H1 (cell line): Measurements from ENCODE around the gene PLA2G4A. TPM values are rescaled to one million over a fixed set of nuclear protein-coding genes. Genes with fewer than 3 reads are reported as not detected.

ENCODE experiments used
- CTCF ChIA-PET: fragments of 300-600 bp; sonication (Branson Sonifier 250); formaldehyde crosslinking; loops from one replicate; lab custom pipeline; 2021; ENCODE audit not compliant: partially characterized antibody; lab: Charles Lee
- POLR2A ChIA-PET: fragments of 300-600 bp; sonication (Branson Sonifier 250); formaldehyde crosslinking; loops from one replicate; lab custom pipeline; 2021; ENCODE audit warnings: inconsistent platforms; ENCODE audit not compliant: partially characterized antibody; lab: Charles Lee
- DNase-seq, 2 experiments: peaks; one replicate each; pipeline versions ENCODE4 v3.0.0 to v3.0.0-alpha.2; 2010 to 2022; ENCODE audit warnings: low spot score in 2 of 2, low read depth in 1 of 2, mixed read lengths in 1 of 2
- FAIRE-seq: peaks from 2 replicates; lab custom pipeline; 2011; peaks lifted over from hg19 to GRCh38; lab: Jason Lieb, UNC
- H2AFZ ChIP-seq: 2 replicates; pipeline ENCODE4 v1.8.1; 2012; ENCODE audit warnings: low read length, inconsistent platforms
- H2AK5ac ChIP-seq: 2 replicates; pipeline ENCODE4 v1.6.1; 2013; ENCODE audit warnings: low read depth, low read length
- H2BK120ac ChIP-seq: replicated peaks from 2 replicates; pipeline ENCODE3; 2013; ENCODE audit warnings: low read depth, low read length, inconsistent platforms
- H2BK12ac ChIP-seq: 2 replicates; pipeline ENCODE4 v1.6.1; 2013; ENCODE audit warnings: low read depth, low read length
- H2BK15ac ChIP-seq: 2 replicates; pipeline ENCODE4 v1.6.1; 2013; ENCODE audit warnings: low read length
- H2BK20ac ChIP-seq: 2 replicates; pipeline ENCODE4 v1.6.1; 2013; ENCODE audit warnings: low read length
- H2BK5ac ChIP-seq: 2 replicates; pipeline ENCODE4 v1.6.1; 2013; ENCODE audit warnings: low read depth, low read length
- H3K14ac ChIP-seq: 2 replicates; pipeline ENCODE4 v1.6.1; 2013; ENCODE audit warnings: inconsistent platforms; ENCODE audit not compliant: insufficient read length
- H3K18ac ChIP-seq: 2 replicates; pipeline ENCODE4 v1.6.1; 2013; ENCODE audit warnings: low read length; ENCODE audit errors: extremely low read depth
- H3K23ac ChIP-seq: 2 replicates; pipeline ENCODE4 v1.6.1; 2013; ENCODE audit warnings: inconsistent platforms; ENCODE audit not compliant: insufficient read length
- H3K23me2 ChIP-seq: 2 replicates; pipeline ENCODE4 v1.6.1; 2013; ENCODE audit warnings: low read depth, low read length
- H3K27ac ChIP-seq: 2 replicates; pipeline ENCODE4 v1.6.1; 2011; ENCODE audit warnings: low read depth, low read length, inconsistent platforms
- H3K27me3 ChIP-seq, 4 experiments: replicated peaks in 1 of 4; 1 replicate in 1 of 4; 2 replicates in 3 of 4; pipeline versions ENCODE4 v1.6.1 to v1.8.1; 2011 to 2013; ENCODE audit warnings: low read length in 3 of 4, mild to moderate bottlenecking in 3 of 4, inconsistent platforms in 2 of 4, mixed read lengths in 2 of 4, moderate library complexity in 1 of 4; ENCODE audit not compliant: control insufficient read depth in 3 of 4, insufficient read depth in 3 of 4; ENCODE audit errors: extremely low read depth in 1 of 4
- H3K36me3 ChIP-seq, 4 experiments: 2 replicates each; pipeline versions ENCODE4 v1.6.1 to v1.8.1; 2011 to 2013; ENCODE audit warnings: mild to moderate bottlenecking in 4 of 4, low read length in 3 of 4, moderate library complexity in 2 of 4, control low read depth in 1 of 4, inconsistent platforms in 1 of 4; ENCODE audit not compliant: insufficient read depth in 4 of 4, control insufficient read depth in 2 of 4
- H3K4ac ChIP-seq: replicated peaks from 2 replicates; pipeline ENCODE3; 2013; ENCODE audit warnings: low read length, low read depth, mixed read lengths, inconsistent platforms; ENCODE audit not compliant: insufficient read length
- H3K4me1 ChIP-seq, 4 experiments: replicated peaks in 1 of 4; 1 replicate in 1 of 4; 2 replicates in 3 of 4; pipeline versions ENCODE4 v1.6.1 to v1.8.1; 2011 to 2013; ENCODE audit warnings: low read length in 3 of 4, inconsistent platforms in 2 of 4, mixed read lengths in 1 of 4; ENCODE audit not compliant: insufficient read depth in 4 of 4, control insufficient read depth in 3 of 4
- H3K4me2 ChIP-seq, 2 experiments: 2 replicates each; pipeline versions ENCODE4 v1.6.1 to v1.8.1; 2011 to 2013; ENCODE audit warnings: low read depth in 2 of 2, low read length in 2 of 2, control low read depth in 1 of 2, inconsistent platforms in 1 of 2, mild to moderate bottlenecking in 1 of 2; ENCODE audit not compliant: insufficient read depth in 1 of 2
- H3K4me3 ChIP-seq, 4 experiments: fragments of 200-600, 300-600 bp in 1 of 4; sonication (generic), shearing (Covaris generic), sonication (Bioruptor Twin) in 1 of 4; 2 replicates each; pipeline versions ENCODE4 v1.5.1 to v1.8.1; 2011 to 2016; ENCODE audit warnings: low read length in 4 of 4, low read depth in 3 of 4, control low read depth in 2 of 4, inconsistent platforms in 2 of 4, mild to moderate bottlenecking in 2 of 4, mixed read lengths in 1 of 4, moderate library complexity in 1 of 4; ENCODE audit not compliant: insufficient read depth in 2 of 4; ENCODE audit errors: extremely low read depth in 1 of 4
- H3K56ac ChIP-seq: replicated peaks from 2 replicates; pipeline ENCODE3; 2013; ENCODE audit warnings: low read depth, mild to moderate bottlenecking, mixed read lengths, low read length, inconsistent platforms; ENCODE audit not compliant: insufficient read length
- H3K79me1 ChIP-seq: 2 replicates; pipeline ENCODE4 v1.6.1; 2013; ENCODE audit warnings: low read depth, low read length, control low read depth
- H3K79me2 ChIP-seq, 2 experiments: 2 replicates each; pipeline versions ENCODE4 v1.6.1 to v1.8.1; 2012 to 2013; ENCODE audit warnings: low read length in 2 of 2, mild to moderate bottlenecking in 2 of 2, inconsistent platforms in 1 of 2; ENCODE audit not compliant: insufficient read depth in 2 of 2, control insufficient read depth in 1 of 2
- H3K9ac ChIP-seq, 4 experiments: replicated peaks in 1 of 4; 1 replicate in 1 of 4; 2 replicates in 3 of 4; pipeline versions ENCODE4 v1.6.1 to v1.8.1; 2011 to 2013; ENCODE audit warnings: low read depth in 3 of 4, low read length in 3 of 4, control low read depth in 2 of 4, mild to moderate bottlenecking in 2 of 4, moderate library complexity in 2 of 4, inconsistent platforms in 1 of 4; ENCODE audit errors: extremely low read depth in 1 of 4
- H3K9me3 ChIP-seq, 2 experiments: 2 replicates each; pipeline versions ENCODE4 v1.6.1 to v1.8.1; 2012 to 2013; ENCODE audit warnings: mild to moderate bottlenecking in 2 of 2, moderate library complexity in 2 of 2, control low read depth in 1 of 2, inconsistent platforms in 1 of 2, low read depth in 1 of 2, low read length in 1 of 2, mixed read lengths in 1 of 2; ENCODE audit not compliant: insufficient read depth in 2 of 2
- H4K20me1 ChIP-seq, 2 experiments: replicated peaks in 1 of 2; 2 replicates each; pipeline versions ENCODE3 to v1.8.1; 2011 to 2013; ENCODE audit warnings: inconsistent platforms in 2 of 2, low read length in 2 of 2, mild to moderate bottlenecking in 1 of 2; ENCODE audit not compliant: insufficient read depth in 2 of 2, control insufficient read depth in 1 of 2
- H4K5ac ChIP-seq: 2 replicates; pipeline ENCODE4 v1.6.1; 2013; ENCODE audit warnings: low read length, low read depth, mixed read lengths, inconsistent platforms; ENCODE audit not compliant: insufficient read length
- H4K8ac ChIP-seq: 2 replicates; pipeline ENCODE4 v1.8.0; 2013; ENCODE audit warnings: mild to moderate bottlenecking, moderate library complexity, low read length, inconsistent platforms; ENCODE audit not compliant: insufficient read depth; ENCODE audit errors: extremely low read depth
- H4K91ac ChIP-seq: replicated peaks from 2 replicates; pipeline ENCODE3; 2013; ENCODE audit warnings: low read length, mixed read lengths, inconsistent platforms; ENCODE audit not compliant: insufficient read length
- ATF3 ChIP-seq: IDR thresholded peaks from 2 replicates; pipeline ENCODE4 v1.6.1; 2011; ENCODE audit warnings: low read depth, mild to moderate bottlenecking, low read length; ENCODE audit not compliant: insufficient read depth
- SP2 ChIP-seq: IDR thresholded peaks from 2 replicates; pipeline ENCODE4 v1.6.1; 2012; ENCODE audit warnings: mild to moderate bottlenecking, low read length, inconsistent platforms
- TEAD4 ChIP-seq: IDR thresholded peaks from 2 replicates; pipeline ENCODE4 v1.6.1; 2012; ENCODE audit warnings: low read depth, low read length, inconsistent platforms, mixed read lengths
- WGBS, 2 experiments: shearing (Covaris generic) in 1 of 2; methylation state at CpG; one replicate each; pipeline versions ENCODE4 v1.1.6 to v1.1.7; 2013 to 2015; ENCODE audit warnings: low lambda C conversion rate in 2 of 2, mixed read lengths in 2 of 2, inconsistent platforms in 1 of 2, low coverage in 1 of 2, missing lambda C conversion rate in 1 of 2; ENCODE audit not compliant: insufficient replicate concordance in 2 of 2, insufficient coverage in 1 of 2, insufficient read length in 1 of 2; ENCODE audit errors: extremely low coverage in 1 of 2, missing lambda C conversion rate in 1 of 2; 5-methylcytosine and 5-hydroxymethylcytosine counted together
- polyA plus RNA-seq, 7 experiments: library from polyadenylated mRNA; depleted of rRNA in 3 of 7; stranded (reverse) in 5 of 7; unstranded in 2 of 7; fragments of >200 nt in 5 of 7; fragments of 200-250 nt in 2 of 7; gene quantifications; 1 replicate in 5 of 7; 2 replicates in 1 of 7; 4 replicates in 1 of 7; pipeline versions ENCODE4 v1.2.1 to v1.2.3, GENCODE V29; 2011 to 2013; ENCODE audit warnings: missing spikeins in 2 of 7, mixed read lengths in 2 of 7
- total RNA-seq: library from RNA; stranded (reverse); fragmentation: NEBNext Ultra II Directional; extraction: Animal tissue kit (Norgen Biotek cat#: 25700); gene quantifications from 2 replicates; pipeline ENCODE4 v1.2.1, GENCODE V29; 2021

PLA2G4A gene
- total and polyA plus RNA-seq, 2 of the 8 experiments (the other 6 are each of a cell fraction or from before 2014, with no cell fraction given), result 0.63 to 1.4 TPM

- Histone ChIP-seq H3K18ac (no peak overlapping the region), H3K4ac (no peak overlapping the region), H3K9me3 (no peaks in the 10 kb centered on the region), H3K23me2 (no peaks in the 10 kb centered on the region), H4K5ac (no peak overlapping the region), H4K20me1 (no peaks in the 10 kb centered on the region), H2BK5ac (no peak overlapping the region), H3K27ac (no peak overlapping the region), H3K23ac (no peak overlapping the region), H2BK15ac (no peak overlapping the region), H3K9ac (no peak overlapping the region), H2BK120ac (no peak overlapping the region), H3K4me2 (no peak overlapping the region), H2AK5ac (no peak overlapping the region), H3K27me3 (no peaks in the 10 kb centered on the region), H2BK12ac (no peak overlapping the region), H2BK20ac (no peak overlapping the region), H3K4me1 (no peaks in the 10 kb centered on the region), H3K79me2 (no peaks in the 10 kb centered on the region), H3K56ac (no peak overlapping the region), H3K36me3 (no peaks in the 10 kb centered on the region), H4K8ac (no peak overlapping the region), H3K79me1 (no peaks in the 10 kb centered on the region), H4K91ac (no peak overlapping the region), H2AFZ (no peak overlapping the region), H3K14ac (no peak overlapping the region), H3K4me3 (no peak overlapping the region)
- ChIA-PET CTCF (no interaction called here), POLR2A (no interaction called here)
- DNase-seq (no peak), FAIRE-seq (no peak)
- TF ChIP-seq ATF3 (no peak), SP2 (no peak), TEAD4 (no peak)
- 92% methylated on average over 4 of the region's 4 CpGs; no CpG with 5 or more reads in 1 of the 2 experiments for WGBS, 2 experiments
Observed at GRCh38 chr1:186854102-186854501, 25.4 kb downstream of the PLA2G4A start.
